ENCODE data around the gene CRISPLD2.

Gene CRISPLD2

DNA sequence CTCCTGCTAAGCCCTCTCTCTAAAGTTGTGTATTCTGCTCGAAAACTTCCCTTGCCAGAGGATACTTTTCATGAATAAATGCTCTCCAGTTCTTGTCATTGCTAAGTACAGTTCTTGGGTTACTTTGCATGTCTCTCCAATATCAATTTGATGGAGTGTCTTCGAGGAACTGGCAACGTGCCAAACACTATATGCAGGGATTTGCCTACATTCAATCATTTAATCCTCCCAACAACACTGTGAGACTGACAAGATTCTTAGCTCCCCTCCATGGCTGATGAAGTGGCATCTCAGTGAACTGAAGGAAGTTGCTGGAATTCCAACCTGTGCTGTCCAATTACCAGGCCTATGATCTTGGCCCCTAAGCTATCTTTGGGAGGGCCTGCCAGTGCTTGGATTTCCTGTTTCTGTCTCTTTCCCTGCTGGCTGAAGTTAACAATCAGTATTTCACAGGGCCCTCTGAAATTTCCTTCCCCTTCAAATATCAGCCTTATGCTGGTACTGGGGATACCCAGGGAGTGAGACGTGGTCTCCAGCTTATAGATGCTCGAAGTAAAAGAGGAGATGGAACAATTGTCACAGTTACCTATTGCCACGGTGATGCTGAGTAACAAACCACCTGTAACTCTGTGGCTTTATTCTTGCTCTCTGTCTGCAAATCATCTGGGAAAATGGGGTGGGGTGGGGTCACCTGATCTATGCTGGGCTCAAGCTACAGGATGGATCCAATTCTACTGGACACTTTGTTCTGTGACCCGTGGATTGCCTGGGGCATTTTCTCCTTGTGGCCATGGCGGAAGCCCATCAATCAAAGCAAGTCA is 19.4 kb upstream of the CRISPLD2 start:
- no peak for DNase-seq (ENCODE audit: low spot score)

DNA sequence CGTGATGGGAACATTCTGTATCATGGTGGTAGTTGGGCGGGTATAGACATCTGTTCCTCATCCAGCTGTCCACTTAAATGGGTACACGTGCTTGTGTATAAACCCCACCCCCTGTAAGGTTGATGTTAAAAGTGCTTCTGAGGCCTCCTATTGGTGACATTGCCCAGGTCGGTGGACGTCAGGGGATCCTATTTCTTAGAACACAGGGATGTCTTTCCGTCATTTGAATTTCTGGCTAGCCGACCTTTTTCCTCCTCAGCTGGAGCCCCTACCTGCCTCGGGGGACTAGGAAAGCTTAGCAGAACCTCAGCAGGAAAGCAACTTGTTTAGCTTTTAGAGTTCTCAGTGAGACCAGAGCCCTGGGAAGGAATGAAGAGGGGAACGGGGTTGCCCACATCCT is 16.6 kb upstream of the CRISPLD2 start:
- no peak for DNase-seq (ENCODE audit: low spot score)

DNA sequence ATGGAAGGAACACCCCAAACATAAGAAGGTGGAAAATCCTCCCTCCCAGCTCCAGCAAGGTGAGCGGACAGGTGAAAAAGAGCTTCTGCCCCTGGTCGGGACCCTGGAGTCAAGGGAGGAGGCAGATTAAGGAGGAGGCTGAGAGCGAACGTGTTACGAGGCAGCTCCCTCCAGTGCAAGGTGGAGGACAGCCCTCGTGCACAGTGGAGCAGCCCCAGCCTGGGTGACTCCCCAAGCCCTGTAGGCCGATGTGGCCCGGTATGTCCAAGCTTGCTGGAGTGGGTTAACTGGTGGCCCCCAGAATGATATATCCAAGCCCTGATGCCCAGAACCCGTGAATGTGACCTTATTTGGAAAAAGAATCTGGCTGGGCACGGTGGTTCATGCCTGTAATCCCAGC is 15.5 kb upstream of the CRISPLD2 start:
- DNase-seq (ENCODE audit: low spot score): no peak

DNA sequence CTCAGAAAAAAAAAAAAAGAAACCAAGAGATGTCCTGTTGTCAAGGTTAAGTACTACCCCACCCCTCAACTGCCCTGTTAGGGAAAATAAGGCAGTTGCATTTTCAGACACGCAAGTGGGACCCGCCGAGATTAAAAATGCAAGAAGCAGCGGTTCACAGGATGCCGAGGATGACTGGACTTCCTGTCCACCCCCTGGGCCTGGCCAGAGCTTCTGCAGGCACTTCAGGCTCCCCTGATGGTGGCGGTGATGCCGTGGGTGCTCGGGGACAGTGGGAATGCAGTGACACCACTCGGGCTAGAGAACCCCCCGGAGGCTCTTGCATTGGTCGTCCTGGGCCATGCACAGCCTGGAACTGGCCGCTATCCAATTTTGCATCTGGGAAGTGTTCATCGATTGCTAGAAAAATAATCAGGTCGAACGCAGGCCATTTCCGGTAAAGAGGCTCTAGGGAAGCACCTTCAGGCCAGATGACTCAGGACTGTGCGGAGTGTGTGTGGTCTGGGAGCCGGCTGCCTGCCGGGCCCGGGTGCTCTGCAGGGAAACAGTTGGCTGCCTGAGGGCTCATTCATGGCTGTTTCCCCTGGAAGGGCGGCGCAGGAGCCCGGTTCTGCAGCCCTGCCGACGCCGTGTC is 13.4 kb upstream of the CRISPLD2 start:
- DNase-seq (ENCODE audit: low spot score): no peak

DNA sequence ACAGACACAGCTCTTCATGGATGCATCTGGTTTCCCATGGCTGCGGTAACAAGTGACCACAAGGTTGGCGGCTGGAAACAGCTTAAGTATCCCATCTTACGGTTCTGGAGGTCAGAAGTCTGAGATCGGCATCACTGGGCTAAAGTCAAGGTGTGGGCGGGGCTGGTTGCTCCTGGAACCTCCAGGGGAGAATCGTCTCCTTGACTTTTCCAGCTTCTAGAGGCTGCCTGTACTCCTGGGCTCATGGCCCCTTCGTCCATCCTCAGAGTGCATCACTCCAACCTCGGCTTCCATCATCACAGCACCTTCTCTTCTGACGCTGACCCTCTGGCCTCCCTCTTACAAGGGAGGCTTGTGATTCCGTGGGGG is 12.9 kb upstream of the CRISPLD2 start:
- no peak for DNase-seq (ENCODE audit: low spot score)

DNA sequence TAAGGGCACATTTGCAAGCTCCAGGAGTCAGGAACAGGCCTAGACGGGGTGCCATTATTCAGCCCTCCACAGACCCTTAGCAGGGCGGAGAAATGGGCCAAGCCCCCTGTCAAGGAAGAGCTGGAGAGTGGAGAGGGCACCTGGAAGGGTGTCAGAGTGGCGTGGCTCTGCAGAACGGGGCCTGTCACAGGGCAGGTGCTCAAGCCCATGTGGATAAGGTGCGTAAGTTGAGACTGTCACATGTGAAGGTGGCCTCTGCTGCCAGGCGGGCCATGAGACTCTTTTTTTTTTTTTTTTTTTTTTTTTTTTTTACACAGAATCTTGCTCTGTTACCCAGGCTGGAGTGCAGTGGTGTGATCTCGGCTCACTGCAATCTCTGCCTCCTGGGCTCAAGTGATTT is 12.0 kb upstream of the CRISPLD2 start:
- no peak for DNase-seq (ENCODE audit: low spot score)

DNA sequence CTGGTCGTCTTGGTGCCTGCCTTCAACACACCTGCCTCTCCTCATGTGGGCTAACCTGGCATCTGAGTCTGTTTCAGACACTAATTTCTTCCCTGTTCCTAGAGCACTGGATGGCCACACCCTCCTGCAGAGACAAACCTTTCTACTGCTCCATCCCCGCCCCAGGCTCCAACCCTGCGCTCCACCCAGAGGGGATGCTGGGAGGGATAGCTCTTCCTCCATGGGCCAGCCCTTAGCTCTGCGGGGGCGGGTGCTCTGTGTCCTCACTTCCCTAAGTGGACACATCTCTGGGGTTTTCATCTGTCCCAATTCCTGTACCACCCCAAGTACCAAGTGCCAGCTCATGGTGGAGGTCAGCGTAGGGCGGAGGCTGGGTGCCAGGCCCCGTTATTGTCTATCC is 11.0 kb upstream of the CRISPLD2 start:
- DNase-seq (ENCODE audit: low spot score): no peak

DNA sequence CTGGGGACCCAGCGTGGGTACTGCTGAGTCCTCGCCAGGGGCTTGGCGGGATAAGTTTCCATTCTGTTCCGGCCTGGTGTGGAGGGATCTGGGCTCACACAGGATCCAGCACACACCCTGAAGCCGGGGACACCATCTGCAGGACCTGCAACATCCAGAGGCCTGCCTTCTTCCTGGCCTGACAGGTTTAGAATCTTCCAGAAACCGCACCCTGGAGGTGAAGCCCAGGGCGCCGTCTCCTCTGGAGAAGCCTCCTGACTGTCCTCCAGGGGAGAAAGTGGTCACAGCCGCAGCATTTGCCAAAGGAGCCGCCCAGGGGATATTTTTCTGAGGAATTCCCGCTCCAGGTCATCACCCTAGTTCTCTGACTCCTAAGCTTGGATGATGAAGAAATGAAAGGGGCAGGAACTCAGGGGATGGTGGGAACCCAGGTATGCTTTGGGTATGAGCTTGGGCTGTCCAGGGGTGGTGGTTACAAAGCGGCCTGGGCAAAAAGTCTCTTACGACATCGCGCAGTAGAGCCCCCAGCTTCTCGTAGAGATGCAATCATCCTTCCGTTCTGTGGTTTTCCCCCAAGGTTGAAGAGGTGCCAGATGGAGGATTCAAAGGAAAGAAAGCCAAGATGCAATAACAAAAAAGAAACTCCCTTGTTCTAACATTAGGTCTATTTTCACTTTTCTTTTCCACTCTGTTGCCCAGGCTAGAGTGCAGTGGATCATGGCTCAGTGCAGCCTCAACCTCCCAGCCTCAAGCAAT is 9.1 kb upstream of the CRISPLD2 start:
- DNase-seq (ENCODE audit: low spot score): no peak

DNA sequence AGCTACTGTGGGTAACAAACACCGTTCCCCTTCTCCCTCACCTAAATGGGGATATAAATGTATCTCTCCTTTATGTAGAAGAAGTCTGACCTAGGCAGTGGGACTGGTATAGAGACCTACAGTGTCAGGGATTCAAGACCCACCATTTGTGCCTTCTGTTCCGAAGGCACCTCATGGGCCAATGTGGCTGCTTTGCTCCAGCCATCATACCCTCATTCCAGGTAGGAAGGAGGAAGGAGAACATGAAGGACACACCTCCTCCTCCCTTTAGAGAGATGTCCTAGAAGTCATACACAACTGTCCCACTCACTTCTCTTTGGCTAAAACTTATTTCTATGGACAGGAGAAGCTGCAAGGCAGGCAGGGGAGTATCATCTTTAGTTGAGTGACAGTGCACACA is 8.3 kb upstream of the CRISPLD2 start:
- no peak for DNase-seq (ENCODE audit: low spot score)

DNA sequence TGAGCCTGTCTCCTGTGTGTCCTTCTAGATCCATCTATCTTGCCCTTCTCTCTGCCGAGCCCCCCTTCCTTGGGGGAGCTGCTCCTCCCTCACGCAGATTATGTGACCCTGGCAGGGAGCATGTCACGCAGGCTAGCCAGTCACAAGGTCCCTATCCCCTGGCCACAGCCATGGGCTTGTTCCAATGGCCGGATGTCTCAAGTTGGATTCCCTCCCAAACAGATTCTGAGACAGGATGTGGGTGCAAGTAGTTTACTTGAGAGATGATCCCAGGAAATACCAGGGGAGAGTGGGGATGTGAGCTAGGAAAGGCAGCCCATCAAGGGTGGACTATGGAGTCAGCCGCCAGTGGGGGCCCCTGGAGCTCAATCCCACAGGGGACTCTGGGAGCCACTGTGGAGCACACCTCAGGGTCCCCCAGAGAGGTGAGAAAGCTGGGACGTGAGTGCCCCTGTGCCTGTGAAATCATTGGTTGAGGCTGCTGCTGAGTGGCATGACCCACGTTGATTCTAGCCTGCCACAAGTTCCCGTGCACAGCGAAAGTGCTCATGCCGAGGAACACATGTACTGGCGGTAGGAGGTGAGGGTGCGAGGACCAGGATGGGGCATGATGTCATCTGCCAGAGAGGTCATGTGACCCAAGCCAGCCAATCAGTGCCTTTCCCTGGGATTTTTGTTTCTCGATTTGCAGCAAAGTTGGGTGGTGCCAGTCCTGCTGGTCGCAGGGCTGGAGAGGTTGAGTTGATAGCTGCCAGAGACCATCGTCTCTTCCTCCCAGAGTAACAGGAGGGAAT is 6.4 kb upstream of the CRISPLD2 start:
- no peak for DNase-seq (ENCODE audit: low spot score)

DNA sequence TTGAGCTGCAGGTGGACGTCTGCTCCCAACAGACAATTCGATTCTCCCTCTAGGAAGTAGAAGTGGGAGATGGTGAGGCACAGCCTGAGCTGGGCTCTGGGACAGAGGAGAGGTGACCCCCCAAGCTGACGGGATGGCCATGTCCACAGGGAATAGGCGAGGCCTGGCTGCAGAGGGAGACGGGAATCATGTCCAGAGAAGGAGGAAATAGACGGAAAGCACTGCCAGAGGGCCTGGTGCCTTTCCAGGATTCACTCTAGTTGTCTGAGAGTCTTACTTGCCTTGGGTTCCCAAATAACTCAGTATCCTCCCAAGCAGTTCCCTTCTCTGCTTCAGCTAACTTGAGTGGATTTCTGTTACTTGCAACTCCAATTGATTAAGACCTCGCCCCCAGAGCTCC is 4.3 kb upstream of the CRISPLD2 start:
- DNase-seq (ENCODE audit: low spot score): no peak

DNA sequence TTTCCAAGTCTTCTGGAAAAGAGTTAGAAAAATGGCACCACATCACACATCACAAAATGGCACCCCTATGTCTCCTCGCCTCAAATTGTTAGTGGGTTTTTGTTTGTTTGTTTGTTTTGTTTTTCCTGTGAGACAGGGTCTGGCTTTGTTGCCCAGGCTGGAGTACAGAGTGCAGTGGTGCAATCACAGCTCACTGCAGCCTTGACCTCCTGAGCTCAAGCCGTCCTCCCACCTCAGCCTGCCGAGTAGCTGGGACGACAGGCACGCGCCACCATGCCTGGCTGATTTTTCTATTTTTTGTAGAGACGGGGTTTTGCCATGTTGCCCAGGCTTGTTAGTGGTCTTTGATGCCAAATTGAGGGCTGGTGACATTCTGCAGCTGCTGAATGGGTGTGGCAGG is 3.8 kb upstream of the CRISPLD2 start:
- no peak for DNase-seq (ENCODE audit: low spot score)

DNA sequence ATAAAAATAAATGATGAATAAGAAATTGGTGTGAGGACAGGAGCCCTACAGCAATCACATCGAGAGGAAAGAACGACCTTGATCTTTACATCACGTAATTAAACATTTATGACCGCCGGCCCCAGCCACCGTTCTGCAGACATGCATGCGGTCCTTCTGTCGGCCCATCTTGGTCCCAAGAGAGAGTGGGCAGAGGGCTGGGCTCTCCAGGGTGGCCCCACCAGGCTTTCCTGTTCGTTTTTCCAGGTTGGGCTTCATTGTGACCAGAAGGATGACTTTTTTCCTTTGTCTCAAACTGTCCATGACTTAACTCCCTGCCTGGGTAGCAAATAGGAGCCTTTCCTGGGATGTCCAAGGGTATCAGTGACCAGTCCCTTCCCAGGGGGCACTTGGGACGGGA is 3.3 kb upstream of the CRISPLD2 start:
- DNase-seq (ENCODE audit: low spot score): no peak

DNA sequence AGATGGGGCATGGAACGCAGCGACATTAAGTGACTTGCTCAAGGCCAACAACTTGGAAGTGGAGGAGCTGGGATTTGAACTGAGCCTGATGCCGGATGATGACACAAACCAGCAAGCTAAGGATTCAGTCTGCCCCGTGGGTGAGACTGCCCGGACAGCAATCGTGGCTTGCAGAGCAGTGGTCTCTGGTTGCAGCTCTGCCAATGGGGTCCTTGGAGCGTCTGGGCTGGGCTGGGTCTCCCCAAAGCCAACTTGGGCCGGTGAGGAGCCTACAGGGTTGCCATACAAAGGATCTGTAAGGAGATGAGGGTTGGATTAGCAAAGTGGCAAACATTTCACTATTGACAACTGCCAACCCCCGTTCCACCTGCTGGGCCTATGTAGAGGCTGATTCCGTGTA is 2.6 kb upstream of the CRISPLD2 start:
- no peak for DNase-seq (ENCODE audit: low spot score)

DNA sequence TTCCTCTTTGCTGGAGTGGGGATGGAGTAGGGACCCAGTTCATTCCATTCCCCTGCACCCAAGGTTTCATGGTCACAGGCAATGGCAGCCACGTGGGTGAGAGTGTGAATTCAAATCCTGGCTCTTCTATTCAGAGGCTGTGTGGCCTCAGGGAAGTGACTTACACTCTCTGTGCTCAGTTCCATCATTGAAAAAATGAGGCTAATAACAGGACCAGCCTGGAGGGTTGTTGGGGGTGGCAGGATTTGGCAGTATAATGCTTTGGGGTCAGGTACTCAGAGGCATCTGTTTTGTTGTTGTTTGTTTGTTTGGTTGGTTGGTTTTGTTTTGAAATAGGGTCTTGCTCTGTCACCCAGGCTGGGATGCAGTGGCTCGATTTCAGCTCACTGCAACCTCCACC is 2.2 kb upstream of the CRISPLD2 start:
- no peak for DNase-seq (ENCODE audit: low spot score)

DNA sequence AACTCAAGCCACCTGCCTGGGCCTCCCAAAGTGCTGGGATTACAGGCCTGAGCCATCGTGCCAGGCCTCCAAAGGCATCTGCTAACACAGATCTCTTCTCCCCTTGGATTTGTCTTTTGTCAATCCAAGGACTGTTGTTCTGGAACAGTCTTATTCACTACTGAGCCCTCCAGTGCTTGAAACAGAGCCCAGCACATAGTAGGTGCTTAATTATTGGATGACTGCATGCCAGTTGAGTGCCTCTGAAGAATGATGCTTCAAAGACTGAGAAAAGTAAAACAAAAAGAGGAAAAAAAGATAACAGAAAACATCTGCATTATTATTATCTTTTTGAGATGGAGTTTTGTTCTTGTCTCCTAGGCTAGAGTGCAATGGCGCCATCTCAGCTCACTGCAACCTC is 1.7 kb upstream of the CRISPLD2 start:
- no peak for DNase-seq (ENCODE audit: low spot score)

DNA sequence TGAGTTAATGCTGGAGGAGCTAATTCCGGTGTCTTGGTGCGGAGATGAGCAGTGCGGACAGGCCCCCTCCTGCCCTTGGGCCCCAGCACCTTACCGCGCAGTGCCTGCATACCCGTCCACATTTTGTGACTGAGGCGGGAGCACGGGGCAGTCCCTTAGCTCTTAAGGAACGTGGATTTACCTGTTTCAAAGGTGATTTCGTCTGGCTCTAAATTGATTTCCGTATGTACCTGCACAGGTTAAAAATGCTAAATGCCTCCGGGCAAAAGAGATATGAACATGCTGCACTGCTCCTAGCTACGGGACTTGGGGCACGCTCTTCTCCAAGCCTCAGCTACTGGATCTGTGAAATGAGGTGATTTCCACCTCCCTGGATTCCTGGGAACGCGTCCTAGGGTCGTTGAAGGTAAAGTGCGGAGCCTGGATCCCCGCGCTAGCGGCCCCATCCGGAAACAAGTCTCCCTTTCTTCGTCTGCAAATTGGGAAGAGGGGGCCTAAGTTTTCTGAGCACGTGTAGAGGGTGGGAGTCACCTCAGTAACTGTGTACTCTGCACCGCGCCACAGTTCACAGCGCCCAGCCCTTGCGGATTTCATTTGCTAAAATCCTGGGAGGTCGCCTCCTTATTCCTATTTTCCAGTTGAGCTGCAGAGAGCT is 669 bp upstream of the CRISPLD2 start:
- no peak for DNase-seq (ENCODE audit: low spot score)

DNA sequence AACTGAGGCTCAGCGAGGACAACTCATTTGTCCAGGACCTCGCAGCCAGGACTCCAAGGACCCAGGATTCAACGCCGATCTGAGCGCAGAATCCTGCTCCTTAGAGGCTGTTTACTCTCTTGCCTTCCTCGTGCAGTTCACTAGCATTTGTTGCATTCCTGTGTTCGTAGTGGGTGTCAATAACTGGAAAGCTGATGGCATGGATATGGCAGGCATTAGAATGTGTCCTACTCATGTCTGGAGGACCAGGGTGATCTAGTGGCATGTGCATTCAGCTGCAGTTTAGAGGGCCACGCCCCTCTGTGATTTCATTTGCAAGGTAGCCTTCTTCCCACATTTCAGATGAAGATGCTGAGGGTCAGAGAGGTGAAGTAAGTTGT is 510 bp downstream of the CRISPLD2 start:
- DNase-seq (ENCODE audit: low spot score): no peak

DNA sequence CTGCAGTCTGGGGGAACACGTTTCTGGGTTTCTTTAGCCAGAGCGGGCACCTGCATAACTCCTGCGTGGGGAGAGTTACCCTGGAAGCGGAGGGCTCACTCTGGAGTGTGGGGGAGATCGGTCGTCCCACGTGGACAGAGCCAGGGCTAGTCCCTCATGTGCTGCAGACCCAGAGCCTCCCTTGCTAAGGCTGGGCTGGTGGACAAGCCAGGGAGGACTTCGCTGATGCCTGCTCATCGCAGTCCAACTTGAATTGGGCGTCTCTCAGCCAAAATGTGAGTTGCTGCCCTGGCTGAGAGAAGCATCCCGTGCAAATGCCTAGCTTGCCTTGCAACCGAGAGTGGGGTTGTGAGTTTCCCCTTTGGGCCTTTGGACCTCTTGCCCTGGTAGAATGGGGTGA is 986 bp downstream of the CRISPLD2 start:
- no peak for DNase-seq (ENCODE audit: low spot score)

DNA sequence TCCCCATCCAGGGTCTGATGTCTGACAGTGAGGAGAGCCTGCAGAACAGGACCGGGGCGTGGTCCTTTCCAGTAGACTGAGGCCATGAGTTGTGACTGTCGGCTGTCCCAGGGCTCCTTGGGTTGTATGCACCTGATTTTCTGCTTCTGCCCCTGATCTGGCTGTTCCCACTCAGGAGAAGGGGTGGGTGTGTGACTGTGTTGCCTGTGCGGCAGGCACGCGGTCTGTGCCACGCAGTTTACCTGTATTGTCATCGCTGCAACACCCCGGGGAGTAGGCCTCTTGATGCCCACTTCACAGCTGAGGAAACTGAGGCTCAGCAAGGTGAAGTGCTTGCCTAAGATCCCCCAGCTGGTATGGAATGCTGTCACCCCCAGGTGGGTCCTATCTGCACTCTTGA is 1.4 kb downstream of the CRISPLD2 start:
- DNase-seq (ENCODE audit: low spot score): no peak

DNA sequence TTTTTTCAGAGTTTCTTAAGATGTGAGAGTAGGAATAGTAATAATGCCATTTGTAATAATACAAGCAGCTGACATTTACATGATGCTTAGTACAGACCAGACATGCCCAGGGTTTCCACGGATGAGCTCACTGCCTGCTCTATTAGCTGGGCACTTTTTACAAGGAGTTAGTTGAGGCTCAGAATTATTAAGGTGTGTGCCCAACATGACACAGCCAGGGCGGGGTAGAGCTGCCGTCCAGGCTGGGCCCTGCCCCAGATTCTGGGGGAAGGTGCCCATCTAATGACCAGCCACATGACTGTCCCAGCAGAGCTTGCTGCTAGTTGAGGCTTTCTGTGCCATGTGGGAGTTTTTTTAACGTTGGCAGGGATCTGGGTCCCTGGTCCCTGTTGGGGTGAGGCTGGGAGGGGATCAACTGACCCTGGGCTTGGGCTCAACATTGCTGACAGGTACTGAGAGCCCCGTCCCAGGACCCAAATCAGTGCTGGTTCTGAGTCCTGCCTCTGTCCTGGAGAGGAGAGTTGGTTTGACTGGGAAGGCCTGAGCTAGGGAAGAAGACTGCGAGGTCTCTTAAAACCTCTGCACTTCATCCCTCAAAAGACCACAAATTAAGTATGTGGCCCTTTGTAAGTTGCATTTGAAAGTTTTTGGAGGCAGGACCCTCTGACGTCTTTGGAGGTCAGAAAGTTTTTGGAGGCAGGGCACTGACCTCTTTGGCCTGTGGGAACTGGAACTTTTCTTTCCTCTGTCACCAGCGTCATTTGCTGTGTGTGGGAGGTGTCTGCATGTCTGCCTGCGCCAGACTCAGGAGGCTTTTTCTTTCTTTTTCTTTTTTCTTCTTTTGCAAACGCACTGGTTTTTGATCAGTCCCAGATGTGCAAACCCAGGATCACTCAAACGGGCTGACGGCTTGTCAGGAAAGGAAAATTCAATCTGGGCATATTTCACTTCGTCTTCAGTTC is 2.2 kb downstream of the CRISPLD2 start:
- DNase-seq (ENCODE audit: low spot score): no peak
